GM20000 (cell line): ENCODE data around the gene PIM2.
"Not testable (repeated sequence)": the region's sequence is repeated elsewhere in the genome, so short reads cannot be mapped to it uniquely, and the experiment has no call there.

ENCODE experiments used
- DNase-seq: peaks from one replicate; pipeline ENCODE4 v3.0.0; 2012; ENCODE audit warnings: low spot score
- TF ChIP-seq, protein P1 (sequence below): IDR thresholded peaks from 2 replicates; pipeline ENCODE4 v1.5.1; 2012; ENCODE audit warnings: mild to moderate bottlenecking, control low read depth; ENCODE audit errors: extremely low read depth, missing control alignments

The PIM2 gene

DNA sequence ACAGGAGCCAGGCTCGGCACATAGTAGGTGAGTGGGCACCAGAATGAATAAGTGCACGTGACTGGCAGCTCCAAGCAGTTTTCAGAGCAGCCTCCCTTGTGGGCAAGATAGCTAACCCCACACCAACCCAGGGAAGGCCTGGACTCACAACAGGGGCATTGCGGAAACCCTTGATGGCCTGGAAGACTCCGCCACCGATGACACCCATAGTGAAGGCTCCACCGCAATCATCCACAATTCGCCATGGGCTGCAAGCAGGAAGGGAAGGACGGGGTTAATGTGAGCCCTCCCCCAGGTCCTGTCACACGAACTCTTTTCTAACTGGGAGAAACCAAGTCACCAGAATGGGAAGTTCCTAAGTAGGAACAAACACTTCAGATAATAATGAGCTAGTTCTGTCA is 22.2 kb downstream of the PIM2 start:
- TF ChIP-seq, protein P1, sequence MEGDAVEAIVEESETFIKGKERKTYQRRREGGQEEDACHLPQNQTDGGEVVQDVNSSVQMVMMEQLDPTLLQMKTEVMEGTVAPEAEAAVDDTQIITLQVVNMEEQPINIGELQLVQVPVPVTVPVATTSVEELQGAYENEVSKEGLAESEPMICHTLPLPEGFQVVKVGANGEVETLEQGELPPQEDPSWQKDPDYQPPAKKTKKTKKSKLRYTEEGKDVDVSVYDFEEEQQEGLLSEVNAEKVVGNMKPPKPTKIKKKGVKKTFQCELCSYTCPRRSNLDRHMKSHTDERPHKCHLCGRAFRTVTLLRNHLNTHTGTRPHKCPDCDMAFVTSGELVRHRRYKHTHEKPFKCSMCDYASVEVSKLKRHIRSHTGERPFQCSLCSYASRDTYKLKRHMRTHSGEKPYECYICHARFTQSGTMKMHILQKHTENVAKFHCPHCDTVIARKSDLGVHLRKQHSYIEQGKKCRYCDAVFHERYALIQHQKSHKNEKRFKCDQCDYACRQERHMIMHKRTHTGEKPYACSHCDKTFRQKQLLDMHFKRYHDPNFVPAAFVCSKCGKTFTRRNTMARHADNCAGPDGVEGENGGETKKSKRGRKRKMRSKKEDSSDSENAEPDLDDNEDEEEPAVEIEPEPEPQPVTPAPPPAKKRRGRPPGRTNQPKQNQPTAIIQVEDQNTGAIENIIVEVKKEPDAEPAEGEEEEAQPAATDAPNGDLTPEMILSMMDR, result no peak
- no peak for DNase-seq

DNA sequence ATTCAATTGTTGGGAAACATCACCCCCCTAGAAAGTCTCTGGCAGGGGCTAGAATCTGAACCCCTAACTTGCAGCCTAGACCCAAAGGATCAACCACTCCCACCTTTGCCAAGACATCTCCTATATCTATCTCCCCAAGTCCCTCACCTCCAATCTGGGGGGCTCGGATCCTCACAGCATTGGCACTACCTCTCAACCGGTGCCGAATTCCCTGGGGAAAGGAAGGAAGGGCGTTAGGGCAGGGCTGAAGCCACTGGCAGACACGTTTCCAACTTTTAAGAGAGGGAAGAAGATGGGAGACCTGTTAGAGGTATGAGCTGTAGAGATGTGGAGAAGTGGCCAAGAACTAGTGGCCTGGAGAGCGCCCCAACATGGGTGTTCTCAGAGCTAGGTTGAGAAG is 23.9 kb downstream of the PIM2 start:
- DNase-seq, result no peak
- TF ChIP-seq, protein P1, result no peak

DNA sequence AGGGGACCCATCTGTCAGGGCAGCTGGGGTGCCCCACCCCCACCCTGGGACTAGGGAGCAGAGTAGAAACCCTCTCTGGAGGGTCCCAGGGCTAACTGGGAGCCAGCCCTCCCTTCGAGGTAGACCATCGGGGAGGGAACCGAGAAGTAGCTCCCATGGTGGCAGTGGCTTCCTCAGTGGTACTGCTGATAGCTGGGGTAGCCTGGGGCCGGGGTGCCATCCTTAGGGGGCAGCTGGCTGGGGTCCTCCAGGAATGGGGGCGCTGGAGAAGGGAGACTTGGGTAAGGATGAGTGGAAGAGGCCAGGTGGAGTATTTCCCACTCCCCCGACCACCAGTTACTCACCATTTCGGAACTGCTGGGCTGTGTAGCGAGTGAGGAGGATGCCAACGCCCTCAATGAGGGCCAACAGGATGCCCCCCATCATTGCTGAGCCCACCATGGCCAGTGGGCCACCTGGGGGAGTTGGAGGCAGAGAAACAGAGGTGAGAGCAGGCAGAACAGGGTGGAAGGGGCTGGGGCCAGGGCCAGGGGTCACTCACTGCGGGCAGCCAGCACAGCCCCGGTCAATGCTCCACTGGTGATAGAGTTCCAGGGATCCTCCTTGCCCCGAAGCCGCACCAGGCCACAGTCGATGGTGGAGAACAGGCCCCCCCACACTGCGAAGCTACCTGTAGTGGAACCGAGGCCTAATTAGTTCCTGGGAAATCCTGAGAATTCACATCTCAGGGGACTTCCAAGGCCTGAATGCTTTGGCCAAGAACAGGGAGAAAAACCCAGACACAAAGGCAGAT is 25.1 kb downstream of the PIM2 start:
- no peak for DNase-seq

DNA sequence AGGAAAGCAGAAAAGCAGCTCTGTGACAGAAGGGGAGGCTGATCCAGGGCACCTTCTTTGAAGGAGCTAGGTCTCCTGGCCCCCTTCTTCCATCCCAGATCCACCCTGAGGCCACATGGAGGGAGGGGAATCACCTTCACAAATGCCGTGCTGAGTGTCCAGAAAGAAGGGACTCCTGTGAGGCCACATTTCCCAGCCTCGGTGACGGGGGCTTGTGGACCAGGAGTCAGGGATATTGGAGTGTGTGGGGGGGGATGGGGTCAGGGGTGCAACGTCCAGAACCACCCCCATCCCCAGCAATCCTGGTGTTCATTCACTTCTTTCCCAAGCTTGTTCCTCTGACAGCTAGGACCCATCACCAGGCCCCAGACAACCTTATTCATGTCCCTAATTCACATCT is 25.9 kb downstream of the PIM2 start:
- TF ChIP-seq, protein P1, result no peak
- DNase-seq, result no peak

More for the DNA sequence above, 25.1 kb downstream of the PIM2 start:
- TF ChIP-seq, protein P1, result no peak

DNA sequence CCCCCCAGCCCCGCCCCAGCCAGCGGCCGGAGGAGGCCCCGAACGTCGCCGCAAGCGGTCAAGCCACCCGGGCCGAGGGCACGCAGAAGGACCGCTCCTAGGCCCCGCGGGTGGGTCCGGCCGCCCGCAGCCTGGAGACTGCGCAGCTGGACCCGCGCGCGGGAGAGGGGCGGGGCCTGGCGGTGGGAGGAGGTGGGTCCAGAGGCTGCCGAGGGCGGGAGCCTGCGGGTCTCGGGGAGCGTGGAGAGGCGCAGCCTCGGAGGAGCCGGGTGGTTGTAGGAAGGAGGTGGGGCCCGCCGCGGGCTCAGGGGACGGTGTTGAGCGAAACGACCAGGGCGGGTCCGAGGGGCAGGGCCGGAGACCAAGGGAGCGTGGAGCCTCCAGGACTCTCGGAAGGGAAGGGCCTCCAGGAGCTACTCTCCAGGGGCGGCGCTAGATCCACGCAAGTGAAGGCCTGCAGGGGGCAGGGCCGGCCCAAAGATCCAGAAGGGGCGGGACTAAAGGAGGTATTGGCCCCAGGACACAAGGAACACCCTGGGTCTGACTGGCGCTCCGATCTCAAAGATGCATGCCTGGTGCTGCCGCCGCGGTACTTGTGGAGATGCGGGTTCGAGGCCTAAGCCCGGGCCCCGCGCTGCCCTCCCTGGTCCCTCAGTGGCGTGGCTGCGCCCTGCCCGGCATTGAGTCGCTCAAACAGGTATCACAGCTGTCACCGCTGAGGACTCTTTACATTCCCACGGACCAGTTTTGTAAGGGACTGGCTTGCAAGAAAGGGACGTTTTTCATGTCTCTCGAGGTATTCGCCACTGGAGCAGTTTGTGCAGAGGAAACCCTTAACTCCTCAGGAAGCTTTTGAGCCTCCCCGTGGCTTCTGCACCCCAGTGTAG is 27.2 kb downstream of the PIM2 start:
- peak; percentile 76 for DNase-seq
- TF ChIP-seq, protein P1, result peak; percentile 26

DNA sequence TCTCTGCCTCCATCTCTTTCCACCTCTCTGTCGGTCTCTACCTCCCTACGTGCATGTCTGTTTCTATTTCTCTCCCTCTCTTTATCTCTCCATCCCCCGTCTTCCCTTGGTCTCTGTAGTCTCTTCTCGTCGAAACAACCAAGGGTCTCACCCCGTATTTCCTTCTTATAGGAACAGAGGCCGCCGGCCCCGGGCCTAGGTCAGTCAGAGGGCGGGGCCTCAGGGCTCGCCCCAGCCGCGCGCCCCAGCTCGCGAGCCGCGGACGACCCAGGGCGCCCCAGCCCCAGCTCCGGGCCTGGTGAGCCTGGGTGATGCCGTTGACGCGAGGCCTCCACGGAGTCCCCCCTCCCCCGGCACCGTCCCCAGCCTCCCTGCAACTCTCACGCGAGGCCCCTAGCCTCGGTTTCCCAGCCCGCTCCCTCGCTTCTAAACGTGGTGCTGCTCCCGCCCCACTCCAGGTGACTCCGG is 27.9 kb downstream of the PIM2 start:
- TF ChIP-seq, protein P1, result no peak
- no peak for DNase-seq

DNA sequence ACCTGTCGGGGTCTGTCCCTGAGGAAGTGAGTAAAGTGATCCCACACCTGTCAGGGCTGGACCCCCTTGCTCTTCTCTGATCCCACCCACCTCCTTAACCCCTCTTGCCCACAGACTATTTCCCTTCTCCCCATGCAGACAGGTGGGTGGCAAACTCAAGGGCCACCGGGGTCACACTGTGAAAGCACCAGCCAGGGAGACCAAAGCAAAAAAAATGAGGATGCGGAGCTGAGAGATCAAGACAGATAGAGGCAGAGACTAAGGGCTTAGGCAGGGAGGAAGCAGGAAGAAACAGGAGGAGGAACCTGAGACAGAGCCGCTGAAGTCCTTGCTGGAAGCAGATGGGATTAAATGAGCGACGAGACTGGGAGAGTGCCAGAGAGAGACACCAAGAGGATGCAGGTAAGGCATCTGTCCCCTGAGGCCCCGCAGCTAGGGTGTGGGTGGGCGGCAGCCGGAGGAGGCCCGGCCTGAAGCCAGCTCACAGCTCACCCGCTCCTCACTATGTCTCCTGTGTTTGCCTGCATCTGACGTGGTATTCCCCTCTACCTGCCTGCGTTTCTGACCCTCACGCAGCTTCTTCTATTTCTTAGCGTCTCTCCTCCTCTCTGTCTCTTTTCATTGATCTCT is 28.4 kb downstream of the PIM2 start:
- no peak for DNase-seq
- TF ChIP-seq, protein P1, result no peak

DNA sequence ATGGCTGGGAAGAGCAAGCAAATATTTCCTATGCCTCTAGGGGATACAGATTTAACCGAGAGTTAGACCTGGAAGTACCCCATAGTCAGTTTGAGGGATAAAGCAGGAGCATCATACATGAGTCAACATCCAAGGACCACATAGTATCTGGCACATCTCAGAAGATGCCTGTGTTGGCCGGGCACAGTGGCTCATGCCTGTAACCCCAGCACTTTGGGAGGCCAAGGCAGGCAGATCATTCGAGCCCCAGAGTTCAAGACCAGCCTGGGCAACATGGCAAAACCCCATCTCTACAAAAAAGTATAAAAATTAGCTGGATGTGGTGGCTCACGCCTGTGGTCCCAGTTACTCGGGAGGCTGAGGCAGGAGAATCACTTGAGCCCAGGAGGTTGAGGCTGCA is 32.2 kb downstream of the PIM2 start:
- DNase-seq, result not testable (repeated sequence)
